ENCODE data around the gene DOCK2.

DOCK2 gene

DNA sequence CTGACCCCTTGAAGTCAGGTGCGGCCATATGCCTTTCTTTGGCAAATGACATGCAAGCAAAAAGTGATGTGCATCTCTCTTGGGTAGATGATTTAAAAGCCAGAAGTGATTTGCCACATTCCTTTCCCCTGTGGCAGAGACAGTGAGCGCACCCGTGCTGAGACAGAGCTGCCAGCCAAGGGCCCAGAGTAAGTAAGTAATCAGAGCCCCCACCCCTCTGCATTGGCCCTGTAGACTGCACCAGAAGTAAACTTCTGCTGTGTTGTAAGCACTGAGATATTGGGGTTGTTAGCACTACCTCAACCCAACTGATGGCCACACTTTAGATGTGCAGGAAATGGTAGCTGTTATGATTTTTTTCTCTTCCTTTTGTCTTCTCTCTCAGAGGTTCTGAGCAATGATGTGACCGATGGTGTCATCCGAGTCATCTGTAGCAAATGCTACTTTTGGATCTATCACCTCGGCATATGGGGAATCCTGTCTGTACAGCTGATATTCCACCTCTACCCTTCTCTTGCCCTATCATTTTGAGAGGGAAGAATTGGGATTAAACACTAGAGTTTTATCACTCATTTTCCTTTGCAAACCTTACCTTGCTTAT is 58.0 kb downstream of the DOCK2 start:
- no peak for DNase-seq

- DNase-seq: no peak
Measured at GRCh38 chr5:169695919-169696490, 58.9 kb downstream of the DOCK2 start.

DNA sequence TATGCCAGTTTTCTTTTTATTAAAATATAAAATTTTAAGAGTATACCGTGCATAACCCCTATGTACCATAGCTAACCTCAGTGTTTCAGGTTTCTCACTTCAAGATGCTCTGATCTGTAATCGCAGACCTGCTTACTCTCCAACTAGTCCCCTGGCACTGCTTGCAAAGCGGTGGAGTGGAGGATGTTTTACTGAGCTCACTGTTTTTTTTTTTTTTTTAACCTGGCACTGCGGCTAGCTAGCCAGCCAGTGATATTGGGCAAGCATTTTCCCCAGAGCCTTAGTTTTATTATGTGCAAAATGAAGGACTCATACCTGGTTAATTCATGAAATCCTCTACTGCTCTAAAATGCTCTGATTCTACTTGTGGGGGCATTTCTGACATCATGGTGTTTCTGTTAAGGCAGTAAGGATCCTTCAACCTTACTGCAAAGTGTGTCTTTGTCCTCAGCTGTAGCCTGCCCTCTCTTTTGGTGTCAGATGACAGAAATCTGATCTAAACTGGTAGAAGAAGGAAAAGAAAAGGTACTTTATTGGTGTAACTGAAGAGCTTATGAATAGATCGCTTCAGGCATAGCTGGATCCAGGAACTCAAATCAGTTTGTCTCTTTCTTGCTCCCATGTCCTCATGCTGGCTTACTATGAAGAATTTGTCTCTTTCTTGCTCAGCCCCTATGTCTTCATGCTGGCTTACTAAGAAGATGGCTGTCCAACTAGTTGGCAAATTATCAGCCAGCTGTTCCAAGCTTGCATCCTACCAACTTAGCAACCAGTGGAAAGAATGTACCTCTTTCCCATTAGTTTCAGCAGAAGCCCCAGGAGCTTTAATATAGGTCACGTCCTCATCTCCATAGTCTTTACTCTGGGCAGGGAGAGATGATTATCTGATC is 59.8 kb downstream of the DOCK2 start:
- DNase-seq: no peak

DNA sequence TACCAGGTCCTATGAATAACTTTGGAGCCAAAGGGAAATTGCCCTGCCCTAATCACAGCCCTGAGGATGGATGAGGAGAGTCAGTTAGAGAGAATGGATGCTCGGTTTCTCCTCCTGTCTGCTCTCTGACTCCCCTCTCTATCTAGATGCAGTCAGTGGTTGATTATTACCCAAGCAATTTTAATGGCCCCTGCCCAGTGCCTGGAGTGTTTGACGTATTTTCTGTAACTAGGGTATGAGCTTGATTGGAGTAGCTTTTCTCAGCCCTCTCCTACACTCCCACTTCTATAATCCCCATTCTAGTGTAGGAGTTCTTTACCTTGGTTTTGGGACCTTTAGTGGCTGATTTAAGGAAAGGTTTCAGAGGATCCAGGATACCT is 60.4 kb downstream of the DOCK2 start:
- DNase-seq: no peak

DNA sequence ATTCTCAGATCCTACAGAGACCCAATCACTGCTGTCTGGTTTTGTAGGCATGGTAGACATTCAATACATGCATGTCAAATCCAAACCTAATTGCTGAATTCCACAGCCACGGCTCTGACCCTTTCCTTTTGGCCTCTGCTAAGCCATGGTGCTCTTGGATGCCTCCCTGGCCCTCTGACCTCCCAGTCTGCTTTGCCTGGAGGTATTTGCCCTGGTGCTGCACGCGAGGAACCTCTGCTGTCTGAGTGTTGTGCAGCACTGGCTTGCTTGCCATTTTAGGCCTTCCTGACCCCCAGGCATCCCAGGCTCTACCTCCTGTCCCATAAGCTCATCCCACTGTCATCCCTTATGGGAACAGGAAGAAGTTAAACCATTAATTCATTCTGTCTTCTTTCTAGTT is 60.9 kb downstream of the DOCK2 start:
- DNase-seq: no peak

DNA sequence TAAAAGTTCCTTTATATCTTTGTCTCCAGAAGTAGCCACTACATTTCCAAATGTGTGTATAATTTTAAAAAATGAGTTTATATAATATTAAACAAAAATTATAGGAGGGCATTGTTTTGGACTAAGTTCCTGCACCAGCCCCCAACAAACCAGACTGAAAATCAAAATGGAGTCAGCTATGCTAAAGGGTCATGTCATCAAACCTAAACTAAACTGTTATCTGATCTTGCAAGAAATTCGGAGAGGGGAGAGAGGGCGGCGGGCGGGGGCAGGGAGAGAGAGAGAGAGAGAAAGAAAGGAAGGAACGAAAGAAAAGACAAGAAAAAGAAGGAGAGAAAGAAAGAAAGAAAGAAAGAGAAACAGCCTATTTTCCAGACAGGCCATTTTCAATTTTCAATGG is 63.5 kb downstream of the DOCK2 start:
- no peak for DNase-seq

DNA sequence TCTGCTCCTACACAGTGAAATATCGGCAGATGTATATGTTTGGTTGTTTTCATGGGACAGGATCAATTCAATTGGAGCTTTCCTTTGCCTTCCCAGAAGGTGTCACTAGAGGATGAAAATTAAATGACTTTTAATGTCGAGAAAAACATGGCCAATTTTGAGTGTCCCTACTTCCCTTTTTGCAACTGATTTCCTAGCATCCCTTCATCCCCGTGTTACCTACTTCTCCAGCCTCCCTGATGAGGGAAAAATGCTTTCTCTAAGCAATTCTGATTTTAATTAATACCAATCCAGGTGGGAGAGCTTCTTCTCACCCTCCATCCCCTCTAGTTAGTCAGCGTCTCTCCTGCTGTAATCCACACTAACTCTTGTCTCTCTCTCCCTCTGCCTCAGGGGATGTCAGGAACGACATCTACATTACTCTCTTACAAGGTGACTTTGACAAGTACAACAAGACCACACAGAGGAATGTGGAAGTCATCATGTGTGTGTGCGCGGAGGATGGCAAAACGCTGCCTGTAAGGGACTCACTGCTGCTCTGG is 64.9 kb downstream of the DOCK2 start:
- no peak for DNase-seq

DNA sequence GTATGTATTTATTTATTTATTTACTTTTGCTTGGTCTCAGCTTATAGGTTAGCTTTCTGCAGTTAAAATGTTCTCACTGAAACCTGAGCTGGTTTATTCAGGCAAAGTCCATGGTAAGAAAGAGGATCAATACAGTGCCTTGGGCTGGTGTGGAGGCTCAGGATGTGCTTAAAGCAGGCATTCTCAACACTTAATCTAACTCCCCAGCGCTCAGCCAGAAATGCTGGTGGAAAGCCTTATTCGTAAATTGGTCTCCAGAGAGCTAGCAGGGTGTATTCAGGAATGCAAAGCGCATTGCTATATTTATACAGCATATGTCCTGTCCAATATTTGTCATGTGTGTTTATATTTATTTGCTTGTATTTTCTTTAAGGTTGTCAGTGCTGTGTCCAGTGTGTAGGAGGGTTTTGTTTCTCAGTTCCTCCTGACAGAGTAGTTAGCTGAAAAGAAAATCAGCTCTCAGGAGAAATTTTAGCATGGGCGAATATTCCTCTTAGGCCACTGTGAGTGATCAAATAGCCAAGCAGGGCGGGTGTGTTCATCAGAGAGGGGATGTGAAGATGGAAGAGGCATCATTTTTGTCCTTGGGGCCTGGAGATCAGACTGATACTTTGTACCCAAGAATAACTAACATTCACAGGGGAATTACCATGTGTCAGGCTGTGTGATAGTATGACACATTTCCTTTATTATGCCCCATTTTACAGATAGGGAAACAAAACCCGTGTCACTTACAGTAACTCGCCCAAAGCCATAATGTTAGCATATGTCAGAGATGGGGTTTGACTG is 65.8 kb downstream of the DOCK2 start:
- no peak for DNase-seq

- no peak for DNase-seq
Measured at GRCh38 chr5:169703813-169704212, 66.7 kb downstream of the DOCK2 start.

DNA sequence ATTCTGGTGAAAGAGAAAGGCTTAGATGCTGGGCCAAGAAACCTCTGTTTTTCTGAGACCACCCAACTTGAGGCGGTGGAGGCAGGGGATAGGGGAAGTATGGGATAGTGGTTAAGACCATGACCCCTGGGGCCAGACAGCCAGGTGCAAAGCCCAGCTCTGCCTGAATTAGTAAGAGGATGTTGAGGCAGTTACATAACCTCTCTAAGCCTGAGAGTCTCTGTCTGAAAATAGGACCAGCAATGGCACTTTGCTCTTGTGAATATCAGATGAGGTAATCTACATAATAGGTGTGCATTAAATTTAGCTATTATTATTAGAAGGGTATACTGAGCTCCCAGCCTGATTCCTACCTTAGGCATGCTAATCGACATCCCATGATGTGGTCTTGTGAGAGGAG is 68.2 kb downstream of the DOCK2 start:
- no peak for DNase-seq

DNA sequence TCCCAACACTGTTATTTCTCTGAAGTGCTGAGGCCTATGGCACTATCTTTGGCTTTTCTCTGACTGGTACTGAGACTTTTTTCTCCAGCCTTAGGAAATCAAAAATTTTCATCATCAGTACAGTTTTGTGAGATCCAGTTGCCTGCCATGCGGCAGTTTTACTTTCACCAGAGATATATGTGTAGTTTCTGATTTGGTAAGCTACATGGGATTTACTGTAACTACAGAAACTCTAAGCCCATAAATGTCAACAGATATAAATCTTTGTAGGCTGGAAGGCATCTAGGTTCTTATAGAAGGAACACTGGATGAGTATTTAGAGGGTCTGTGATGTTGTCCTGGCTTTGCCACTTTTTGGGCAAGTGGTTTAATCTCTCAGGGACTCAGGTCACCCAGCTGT is 69.0 kb downstream of the DOCK2 start:
- no peak for DNase-seq

DNA sequence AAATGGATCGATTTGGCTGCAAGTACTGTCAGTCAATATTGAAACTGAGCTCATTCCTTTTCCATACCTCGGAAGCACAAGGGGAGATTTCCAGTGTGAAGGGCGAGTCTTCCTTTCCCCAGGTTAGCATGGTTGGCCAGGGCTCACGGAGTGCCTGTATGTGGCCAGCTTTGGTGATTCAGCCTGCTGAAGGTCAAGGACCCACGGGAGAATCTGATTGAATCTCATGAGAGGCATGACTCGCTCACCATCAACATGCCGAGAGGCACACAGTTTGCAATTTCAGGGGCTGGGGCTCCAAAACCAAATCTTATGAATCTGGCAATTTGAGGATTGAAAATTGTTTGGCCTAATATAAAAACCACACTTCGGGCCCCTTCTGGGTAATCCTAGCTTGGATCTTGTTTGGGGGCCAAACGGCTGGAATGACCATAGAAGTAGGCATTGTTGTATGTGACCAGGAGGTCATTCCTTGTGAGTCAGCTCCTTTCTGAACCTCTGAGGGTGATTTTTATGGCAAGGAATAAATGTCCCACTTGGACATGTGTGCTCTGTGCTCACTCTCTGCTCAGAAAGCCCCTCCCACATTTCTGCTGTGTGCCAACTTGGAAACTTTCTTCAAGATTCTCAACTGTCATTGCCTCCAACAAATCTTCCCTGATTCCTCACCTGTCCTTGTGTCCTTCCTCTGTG is 69.8 kb downstream of the DOCK2 start:
- DNase-seq: no peak

GRCh38 chr5:169707686-169708085 is 70.6 kb downstream of the DOCK2 start:
- DNase-seq: no peak

DNA sequence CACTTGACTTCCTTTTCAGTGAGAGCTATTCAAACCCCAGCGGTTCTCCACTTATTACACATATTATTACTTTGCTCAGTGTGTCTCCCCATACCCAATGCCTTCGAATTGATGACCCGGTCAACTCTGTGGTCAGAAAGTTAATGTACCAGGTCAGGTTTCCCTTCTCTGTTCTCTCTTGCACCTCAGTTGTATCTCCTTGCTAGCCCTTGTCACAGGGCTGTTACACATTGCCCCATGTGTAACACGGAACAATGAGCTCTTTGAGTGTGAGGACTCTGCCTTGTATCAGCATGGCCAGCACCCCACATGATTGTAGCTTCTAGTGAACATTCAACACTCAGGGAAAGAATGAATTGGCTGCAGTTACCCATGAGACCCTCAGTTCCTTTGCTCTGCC is 73.6 kb downstream of the DOCK2 start:
- DNase-seq: no peak

DNA sequence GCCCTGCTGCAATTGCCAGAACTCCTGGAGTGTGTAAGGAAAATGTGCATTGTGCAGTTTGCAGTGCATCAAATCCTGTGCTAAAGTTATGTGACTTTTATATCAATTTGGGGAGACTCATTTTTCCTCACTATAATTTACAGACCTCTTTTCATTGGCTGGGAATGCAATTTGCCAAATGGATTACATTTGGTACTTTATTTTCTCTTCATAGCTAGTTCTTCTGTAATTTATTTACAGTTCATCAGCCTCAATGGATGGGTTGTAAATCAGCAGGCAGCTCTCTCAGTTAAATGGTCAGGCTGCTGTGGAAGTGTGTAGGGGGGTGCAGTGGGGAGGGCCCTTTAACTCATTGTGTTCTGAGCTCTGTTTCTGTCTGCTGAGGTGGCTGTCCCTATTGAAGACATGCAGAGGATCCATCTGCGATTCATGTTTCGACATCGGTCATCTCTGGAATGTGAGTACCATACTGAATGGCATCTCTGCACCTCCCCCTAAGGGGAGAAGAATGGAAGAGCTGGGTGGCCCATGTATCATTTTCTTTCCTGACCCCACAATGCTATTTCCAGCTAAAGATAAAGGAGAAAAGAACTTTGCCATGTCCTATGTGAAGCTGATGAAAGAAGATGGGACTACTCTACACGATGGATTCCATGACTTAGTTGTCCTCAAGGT is 74.6 kb downstream of the DOCK2 start:
- no peak for DNase-seq

DNA sequence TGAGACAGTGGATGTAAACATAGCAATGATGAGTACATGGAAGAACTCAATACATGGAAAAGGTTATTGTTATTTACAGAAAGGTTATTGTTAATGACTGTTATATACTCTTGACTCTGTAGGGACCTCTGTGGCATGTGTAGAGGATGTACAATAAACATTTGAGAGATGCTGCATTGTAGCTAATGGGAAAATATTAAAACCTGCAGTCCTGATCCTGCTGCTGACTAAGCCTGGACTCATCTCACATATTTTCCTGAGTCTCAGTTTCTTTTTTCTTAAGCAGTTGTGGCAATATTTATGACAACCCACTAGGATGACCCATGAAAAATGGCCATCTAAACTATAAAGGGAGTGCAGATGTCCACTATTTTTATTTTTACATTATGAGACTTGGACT is 75.4 kb downstream of the DOCK2 start:
- DNase-seq: no peak

GRCh38 chr5:169716287-169716686 is 79.2 kb downstream of the DOCK2 start:
- no peak for DNase-seq

- no peak for DNase-seq
Measured at GRCh38 chr5:169717288-169717687, 80.2 kb downstream of the DOCK2 start.

- no peak for DNase-seq
Measured at GRCh38 chr5:169719360-169720314, 82.6 kb downstream of the DOCK2 start.

GRCh38 chr5:169721771-169722170 is 84.7 kb downstream of the DOCK2 start:
- DNase-seq: no peak
